HCT116 (cell line): ENCODE measurements around the gene BAHCC1. TPM values are rescaled to one million over a fixed set of nuclear protein-coding genes. Genes with fewer than 3 reads are reported as not detected.

ENCODE experiments used
- ATAC-seq: fragments of 200-7000 bp; cut with Tn5 transposase; 2 replicates; pipeline ENCODE4 v1.9.1; 2020; ENCODE audit warnings: mild to moderate bottlenecking, moderate library complexity
- BruUV-seq: library from RNA; stranded (reverse); fragments of 400-500 nt; replicated peaks from 2 replicates; lab custom pipeline; 2021; lab: Mats Ljungman, UMichigan
- CTCF ChIA-PET: fragments of 300-600 bp; sonication (Branson Sonifier 250); formaldehyde crosslinking; loops from one replicate; lab custom pipeline; 2021; ENCODE audit warnings: antibody characterized with exemption; lab: Charles Lee
- POLR2A ChIA-PET: fragments of 300-600, 350-600 bp; sonication (Branson Sonifier 250); formaldehyde crosslinking; loops from one replicate; lab custom pipeline; 2021; ENCODE audit warnings: antibody characterized with exemption; lab: Charles Lee
- RAD21 ChIA-PET, 2 experiments: fragments of 300-600 bp; sonication (Branson Sonifier 250); formaldehyde crosslinking; loops; one replicate each; lab custom pipeline; 2023; ENCODE audit warnings: low total read pairs in 2 of 2; ENCODE audit not compliant: uncharacterized antibody in 2 of 2, unreplicated experiment in 2 of 2, low non-redundant PET in 1 of 2; lab: Charles Lee
- DNase-seq: peaks from one replicate; pipeline ENCODE4 v3.0.0-alpha.2; 2010; ENCODE audit warnings: low read depth, low spot score
- H2AFZ ChIP-seq: fragments of 200-600 bp; shearing (Covaris generic), sonication (generic); 2 replicates; pipeline ENCODE4 v1.6.1; 2017; ENCODE audit warnings: low read depth, mixed run types, mixed read lengths, antibody characterized with exemption, low read length; ENCODE audit not compliant: poor library complexity, severe bottlenecking
- H3K27ac ChIP-seq: 2 replicates; pipeline ENCODE4 v1.5.1; 2012; ENCODE audit warnings: low read depth, low read length
- H3K27me3 ChIP-seq: fragments of 200-600 bp; sonication (generic); 2 replicates; pipeline ENCODE4 v1.6.1; 2016; ENCODE audit warnings: mixed run types, low read length, mixed read lengths; ENCODE audit not compliant: insufficient read depth
- H3K36me3 ChIP-seq, 2 experiments: fragments of 200-500 bp in 1 of 2; fragments of 200-600 bp in 1 of 2; sonication (Bioruptor generic) in 1 of 2; sonication (generic) in 1 of 2; 2 replicates each; pipeline versions ENCODE4 v1.5.1 to v1.6.1; 2014 to 2016; ENCODE audit warnings: low read length in 2 of 2, inconsistent platforms in 1 of 2, mixed read lengths in 1 of 2, mixed run types in 1 of 2; ENCODE audit not compliant: insufficient read depth in 2 of 2, control insufficient read depth in 1 of 2
- H3K4me1 ChIP-seq, 2 experiments: fragments of 200-600 bp in 1 of 2; sonication (generic) in 1 of 2; 2 replicates each; pipeline versions ENCODE4 v1.5.1 to v1.6.1; 2012 to 2017; ENCODE audit warnings: low read length in 2 of 2, inconsistent platforms in 1 of 2, mild to moderate bottlenecking in 1 of 2, mixed read lengths in 1 of 2, mixed run types in 1 of 2, moderate library complexity in 1 of 2; ENCODE audit not compliant: insufficient read depth in 2 of 2, control insufficient read depth in 1 of 2
- H3K4me2 ChIP-seq: fragments of 200-600 bp; sonication (generic); 2 replicates; pipeline ENCODE4 v1.6.1; 2017; ENCODE audit warnings: mixed run types, low read length, mixed read lengths
- H3K4me3 ChIP-seq, 2 experiments: fragments of 200-600 bp in 1 of 2; sonication (generic) in 1 of 2; replicated peaks in 1 of 2; 2 replicates each; pipeline ENCODE4 v1.5.1; 2011 to 2016; ENCODE audit warnings: low read length in 2 of 2, control low read depth in 1 of 2, low read depth in 1 of 2, mild to moderate bottlenecking in 1 of 2, mixed read lengths in 1 of 2, mixed run types in 1 of 2
- H3K79me2 ChIP-seq: fragments of 200-600 bp; sonication (generic); 2 replicates; pipeline ENCODE4 v1.6.1; 2017; ENCODE audit warnings: mild to moderate bottlenecking, mixed run types, low read length, moderate library complexity, mixed read lengths; ENCODE audit not compliant: insufficient read depth
- H3K9ac ChIP-seq: fragments of 200-600 bp; sonication (generic); 2 replicates; pipeline ENCODE4 v1.6.1; 2016; ENCODE audit warnings: low read length, mixed read lengths
- H3K9me2 ChIP-seq: fragments of 200-600 bp; sonication (generic), shearing (Covaris generic); 2 replicates; pipeline ENCODE4 v1.6.1; 2017; ENCODE audit warnings: mixed run types, mild to moderate bottlenecking, moderate library complexity; ENCODE audit not compliant: insufficient read depth
- H3K9me3 ChIP-seq, 2 experiments: fragments of 200-500 bp in 1 of 2; fragments of 200-600 bp in 1 of 2; sonication (Bioruptor generic) in 1 of 2; sonication (generic) in 1 of 2; 2 replicates each; pipeline ENCODE4 v1.6.1; 2014 to 2017; ENCODE audit warnings: low read length in 2 of 2, mixed read lengths in 2 of 2, inconsistent platforms in 1 of 2, low read depth in 1 of 2, mild to moderate bottlenecking in 1 of 2, mixed run types in 1 of 2, moderate library complexity in 1 of 2; ENCODE audit not compliant: control insufficient read depth in 1 of 2, insufficient read depth in 1 of 2
- H4K20me1 ChIP-seq: fragments of 200-600 bp; sonication (generic), shearing (Covaris generic); 2 replicates; pipeline ENCODE4 v1.6.1; 2017; ENCODE audit warnings: mixed run types, mild to moderate bottlenecking, moderate library complexity; ENCODE audit not compliant: insufficient read depth
- CEBPB ChIP-seq: IDR thresholded peaks from 2 replicates; pipeline ENCODE4 v1.6.1; 2012; ENCODE audit warnings: low read depth
- EGR1 ChIP-seq: IDR thresholded peaks from 2 replicates; pipeline ENCODE4 v1.6.1; 2012; ENCODE audit warnings: low read depth
- FOSL1 ChIP-seq: IDR thresholded peaks from 2 replicates; pipeline ENCODE4 v1.6.1; 2012; ENCODE audit warnings: low read depth
- JUND ChIP-seq: IDR thresholded peaks from 2 replicates; pipeline ENCODE4 v1.6.1; 2012
- RAD21 ChIP-seq: IDR thresholded peaks from 2 replicates; pipeline ENCODE4 v1.6.1; 2012; ENCODE audit warnings: low read depth, mild to moderate bottlenecking
- SP1 ChIP-seq: IDR thresholded peaks from 2 replicates; pipeline ENCODE4 v1.6.1; 2012; ENCODE audit warnings: low read depth
- SRF ChIP-seq: IDR thresholded peaks from 2 replicates; pipeline ENCODE4 v1.6.1; 2012; ENCODE audit warnings: low read depth
- intact Hi-C: fragments of 100-400 bp; cut with micrococcal nuclease; formaldehyde crosslinking; loops from 2 replicates; pipeline ENCODE4 v1.10.0; 2022
- total RNA-seq: library from RNA; stranded (reverse); gene quantifications from one replicate; pipeline ENCODE4 v1.2.1, GENCODE V29; 2021; ENCODE audit not compliant: unreplicated experiment

BAHCC1 gene
- total RNA-seq, 1 experiment from 2014 or later = 45.2 TPM

- DNase-seq = no peak
- ChIA-PET RAD21 (no interaction called here), CTCF (no interaction called here), POLR2A (interaction anchor here (0.6 kb wide), 1 partner anchor 128 kb away, joined by 4 read pairs; no protein-coding TSS in a partner anchor)
- no peak overlapping the region for H3K4me3 ChIP-seq
- H3K9me2 ChIP-seq = no peaks in the 10 kb centered on the region
- BruUV-seq = no TSS peak
- no peak overlapping the region for H3K9ac ChIP-seq
- no peak overlapping the region for H3K27ac ChIP-seq
- H3K79me2 ChIP-seq = no peaks in the 10 kb centered on the region
- H4K20me1 ChIP-seq = no peaks in the 10 kb centered on the region
- H3K9me3 ChIP-seq = no peaks in the 10 kb centered on the region
- H3K4me2 ChIP-seq = no peak overlapping the region
- intact Hi-C loops = no loop called here
- peaks cover 0 to 2% of the 10 kb centered on the region in 2 experiments; a peak in 2 of 4 replicates for H3K36me3 ChIP-seq
- no peak for TF ChIP-seq CEBPB
- no peak for TF ChIP-seq RAD21
- TF ChIP-seq JUND = no peak
- no peak for ATAC-seq
- no peak overlapping the region for H2AFZ ChIP-seq
- H3K4me1 ChIP-seq = no peaks in the 10 kb centered on the region
- no peaks in the 10 kb centered on the region for H3K27me3 ChIP-seq
Observed at GRCh38 chr17:81457917-81458555, 62.8 kb downstream of the BAHCC1 start.

DNA sequence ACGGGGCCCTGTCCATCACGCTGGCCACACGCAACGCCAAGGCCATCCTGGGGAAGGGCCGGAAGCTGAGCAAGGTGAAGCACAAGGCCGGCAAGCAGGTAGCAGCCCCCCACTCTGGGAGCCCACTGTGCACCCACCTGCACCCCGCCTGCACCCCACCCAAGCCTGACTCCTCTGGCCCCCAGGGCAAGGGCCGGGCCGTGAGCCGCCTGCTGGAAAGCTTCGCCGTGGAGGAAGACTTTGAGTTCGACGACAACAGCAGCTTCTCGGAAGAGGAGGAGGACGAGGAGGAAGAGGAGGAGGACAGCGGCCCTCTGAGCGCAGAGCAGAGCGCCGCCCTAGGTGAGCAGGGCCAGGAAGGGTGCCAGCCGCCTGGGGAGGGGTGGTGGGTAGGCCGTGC lies 63.4 kb downstream of the BAHCC1 start:
- POLR2A ChIA-PET = interaction anchor here (0.6 kb wide), 1 partner anchor 129 kb away, joined by 4 read pairs; no protein-coding TSS in a partner anchor
- BruUV-seq = TSS peak; percentile 32
- Histone ChIP-seq H3K27ac (no peak overlapping the region; the same call in 1 of the 2 replicates), H4K20me1 (no peaks in the 10 kb centered on the region), H3K27me3 (no peaks in the 10 kb centered on the region), H2AFZ (no peak overlapping the region), H3K4me3 (no peak overlapping the region), H3K4me1 (no peaks in the 10 kb centered on the region), H3K4me2 (no peak overlapping the region), H3K79me2 (no peaks in the 10 kb centered on the region), H3K36me3 (peaks cover 0 to 2% of the 10 kb centered on the region in 2 experiments; a peak in 2 of 4 replicates), H3K9me3 (no peaks in the 10 kb centered on the region), H3K9ac (no peak overlapping the region), H3K9me2 (no peaks in the 10 kb centered on the region)
- ATAC-seq (no peak), DNase-seq (no peak)
- CTCF ChIA-PET = no interaction called here
- TF ChIP-seq EGR1 (no peak), FOSL1 (no peak), JUND (no peak), SP1 (no peak), SRF (no peak)
- intact Hi-C loops = no loop called here
- RAD21 ChIA-PET = no interaction called here
